Measurements from ENCODE around the gene DNAJC27. TPM values are rescaled to one million over a fixed set of nuclear protein-coding genes. Genes with fewer than 3 reads are reported as not detected.
"Not testable (repeated sequence)": the region's sequence is repeated elsewhere in the genome, so short reads cannot be mapped to it uniquely, and the experiment has no call there.

DNAJC27 gene
- total RNA-seq = 1 to 10 TPM; 3.3 to 3.8 (median 3.5) TPM

DNA sequence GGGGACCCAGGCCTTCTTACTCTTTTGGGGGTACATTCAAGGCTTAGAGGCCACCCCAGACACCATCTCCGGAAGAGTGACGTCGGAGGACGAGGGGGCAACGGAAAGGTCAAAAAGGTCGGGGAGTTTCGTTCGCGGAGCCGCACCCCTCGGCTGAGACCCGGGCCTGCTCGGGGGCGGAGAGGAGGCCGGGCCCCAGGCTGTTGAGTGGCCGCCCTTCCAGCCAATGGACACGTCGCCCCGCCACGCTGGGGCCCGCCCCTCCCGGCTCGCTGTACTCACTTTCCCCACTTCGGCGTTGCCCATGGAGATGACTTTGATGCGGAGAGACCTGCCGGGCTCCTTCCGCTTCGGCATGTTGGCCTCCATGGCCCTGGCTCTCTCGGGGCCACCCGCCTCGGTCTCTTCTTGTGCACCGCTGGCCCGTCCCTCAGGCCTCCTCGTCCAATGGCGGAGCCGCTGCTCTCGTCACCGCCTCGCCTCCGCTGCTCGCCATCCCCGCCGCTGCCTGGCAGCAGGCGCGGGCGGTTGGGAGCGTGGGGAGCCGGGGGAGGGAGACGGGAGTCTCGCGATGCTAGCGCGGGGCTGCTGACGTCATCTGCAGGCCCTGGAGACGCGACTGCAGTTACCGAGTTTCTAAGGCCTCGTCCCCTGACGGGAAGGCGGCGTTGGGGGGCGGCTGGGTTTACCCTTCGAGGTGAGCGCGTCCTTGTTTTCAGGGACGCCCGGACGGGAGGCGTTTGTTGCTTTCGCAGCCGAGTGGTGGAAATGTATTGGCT is at the start of gene DNAJC27:
TSS of gene DNAJC27 (minus strand) at position 420 of the 779 bp plus-strand sequence. CDS start at position 369, 51 bp downstream.
- H3K4me1 Mint-ChIP-seq (ENCODE audit: low read depth) = peaks cover 19% of the 10 kb centered on the region
- peaks cover 5% of the 10 kb centered on the region for H3K36me3 Mint-ChIP-seq (ENCODE audit: insufficient read depth)
- DNase-seq (peak; percentile 98), ATAC-seq (peak; percentile 93 to 94)
- no peaks in the 10 kb centered on the region for H3K27me3 Mint-ChIP-seq (ENCODE audit: low read depth)
- H3K9me3 Mint-ChIP-seq = no peaks in the 10 kb centered on the region
- peak within 1 kb of the TSS; percentile 97 for H3K4me3 Mint-ChIP-seq

GRCh38 chr2:25018681-25019080 is 46.9 kb upstream of the DNAJC27 start:
- H3K4me3 Mint-ChIP-seq = no peak overlapping the region
- no peaks in the 10 kb centered on the region for H3K9me3 Mint-ChIP-seq
- DNase-seq (no peak), ATAC-seq (no peak)
- H3K4me1 Mint-ChIP-seq (ENCODE audit: low read depth) = no peaks in the 10 kb centered on the region
- H3K36me3 Mint-ChIP-seq (ENCODE audit: insufficient read depth) = no peaks in the 10 kb centered on the region
- peaks cover 9% of the 10 kb centered on the region for H3K27me3 Mint-ChIP-seq (ENCODE audit: low read depth)

DNA sequence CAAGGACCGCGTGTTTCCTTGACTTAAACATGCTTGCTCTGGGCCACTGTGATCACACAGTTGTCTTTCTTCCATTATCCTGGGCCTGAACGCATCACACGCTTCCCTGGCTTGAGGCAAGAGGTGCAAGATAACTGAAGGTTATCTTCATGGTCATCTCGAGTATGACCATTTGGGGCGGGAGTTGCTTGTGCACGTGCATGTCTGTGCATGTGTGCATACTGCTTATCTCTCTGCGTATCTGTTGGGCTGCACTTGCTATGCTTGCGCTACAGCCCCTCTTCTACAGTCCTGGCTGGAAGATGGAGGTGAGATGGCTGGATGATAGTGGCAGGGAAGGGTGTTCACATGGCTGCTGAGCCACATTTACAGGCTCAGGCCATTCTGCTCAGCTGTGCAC is 42.9 kb upstream of the DNAJC27 start:
- no peaks in the 10 kb centered on the region for H3K36me3 Mint-ChIP-seq (ENCODE audit: insufficient read depth)
- H3K9me3 Mint-ChIP-seq = no peaks in the 10 kb centered on the region
- H3K4me1 Mint-ChIP-seq (ENCODE audit: low read depth) = no peaks in the 10 kb centered on the region
- no peak overlapping the region for H3K4me3 Mint-ChIP-seq
- no peak for ATAC-seq
- no peaks in the 10 kb centered on the region for H3K27me3 Mint-ChIP-seq (ENCODE audit: low read depth)
- no peak for DNase-seq

- H3K9me3 Mint-ChIP-seq; H3K36me3 Mint-ChIP-seq (ENCODE audit: insufficient read depth); DNase-seq; H3K27me3 Mint-ChIP-seq (ENCODE audit: low read depth); ATAC-seq; H3K4me1 Mint-ChIP-seq (ENCODE audit: low read depth); H3K4me3 Mint-ChIP-seq: not testable (repeated sequence)
These were observed 39.6 kb upstream of the DNAJC27 start for GRCh38 chr2:25011342-25011741.

- Mint-ChIP-seq H3K36me3 (ENCODE audit: insufficient read depth) (no peaks in the 10 kb centered on the region), H3K27me3 (ENCODE audit: low read depth) (no peaks in the 10 kb centered on the region), H3K9me3 (no peaks in the 10 kb centered on the region), H3K4me1 (ENCODE audit: low read depth) (no peaks in the 10 kb centered on the region), H3K4me3 (no peak overlapping the region)
- no peak for ATAC-seq
- no peak for DNase-seq
These were observed 38.2 kb upstream of the DNAJC27 start for GRCh38 chr2:25009954-25010353.

- Mint-ChIP-seq H3K4me1 (ENCODE audit: low read depth) (no peaks in the 10 kb centered on the region), H3K36me3 (ENCODE audit: insufficient read depth) (no peaks in the 10 kb centered on the region), H3K27me3 (ENCODE audit: low read depth) (peaks cover 5% of the 10 kb centered on the region), H3K9me3 (no peaks in the 10 kb centered on the region), H3K4me3 (no peak overlapping the region)
- DNase-seq = no peak
- ATAC-seq = no peak
These were observed 30.3 kb upstream of the DNAJC27 start for GRCh38 chr2:25002066-25002465.

- H3K4me3 Mint-ChIP-seq = no peak overlapping the region
- peaks cover 5% of the 10 kb centered on the region for H3K27me3 Mint-ChIP-seq (ENCODE audit: low read depth)
- DNase-seq (no peak), ATAC-seq (no peak)
- H3K4me1 Mint-ChIP-seq (ENCODE audit: low read depth) = no peaks in the 10 kb centered on the region
- H3K9me3 Mint-ChIP-seq = no peaks in the 10 kb centered on the region
- no peaks in the 10 kb centered on the region for H3K36me3 Mint-ChIP-seq (ENCODE audit: insufficient read depth)
These were observed 29.5 kb upstream of the DNAJC27 start for GRCh38 chr2:25001325-25001637.

DNA sequence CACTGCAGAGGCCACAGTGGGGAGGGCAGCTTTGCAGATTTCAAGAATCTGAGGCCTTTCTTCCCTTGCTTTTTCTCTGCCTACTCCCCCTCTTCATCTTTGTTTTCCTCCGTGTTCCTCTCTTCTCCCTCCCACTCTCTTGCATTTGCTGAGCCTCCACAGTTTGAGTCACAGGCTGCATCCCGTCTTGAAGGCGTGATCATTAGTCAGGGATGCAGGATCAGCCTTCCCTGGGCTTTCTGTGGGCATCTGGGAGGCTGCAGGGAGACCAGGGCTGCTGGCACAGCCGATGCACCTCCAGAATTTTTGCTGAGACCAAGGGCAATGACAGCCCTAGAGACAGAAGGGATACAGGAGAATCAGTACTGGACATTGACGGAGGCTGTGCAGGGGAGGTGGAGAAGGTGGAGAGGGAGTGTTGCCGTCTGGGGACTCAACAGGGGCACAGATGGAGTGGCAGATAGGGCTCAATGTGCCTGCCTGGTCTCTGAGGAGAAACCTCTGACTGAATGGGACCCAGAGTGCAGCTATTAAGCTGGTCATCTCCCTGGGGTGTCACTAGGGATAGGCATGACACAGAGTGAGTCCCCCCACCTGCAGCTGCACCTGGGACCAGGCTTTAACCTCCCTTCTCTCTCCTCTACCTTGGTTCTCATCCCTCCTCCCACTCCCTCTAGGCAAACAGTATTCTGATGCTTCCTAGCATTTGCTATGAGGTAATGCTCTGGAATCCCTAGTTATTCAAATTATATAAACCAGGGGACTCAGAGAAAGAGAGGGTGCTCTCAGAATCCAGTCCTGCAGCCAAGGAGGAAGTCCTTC is 29.0 kb upstream of the DNAJC27 start:
- H3K4me1 Mint-ChIP-seq (ENCODE audit: low read depth) = no peaks in the 10 kb centered on the region
- ATAC-seq = no peak
- no peak for DNase-seq
- H3K9me3 Mint-ChIP-seq = no peaks in the 10 kb centered on the region
- peaks cover 5% of the 10 kb centered on the region for H3K27me3 Mint-ChIP-seq (ENCODE audit: low read depth)
- no peak overlapping the region for H3K4me3 Mint-ChIP-seq
- no peaks in the 10 kb centered on the region for H3K36me3 Mint-ChIP-seq (ENCODE audit: insufficient read depth)

GRCh38 chr2:25000036-25000435 is 28.3 kb upstream of the DNAJC27 start:
- no peak for ATAC-seq

GRCh38 chr2:24999097-24999496 is 27.3 kb upstream of the DNAJC27 start:
- H3K27me3 Mint-ChIP-seq (ENCODE audit: low read depth); H3K4me1 Mint-ChIP-seq (ENCODE audit: low read depth); DNase-seq; ATAC-seq; H3K4me3 Mint-ChIP-seq; H3K9me3 Mint-ChIP-seq; H3K36me3 Mint-ChIP-seq (ENCODE audit: insufficient read depth): not testable (repeated sequence)

More at GRCh38 chr2:25000036-25000435, 28.3 kb upstream of the DNAJC27 start:
- Mint-ChIP-seq H3K36me3 (ENCODE audit: insufficient read depth) (no peaks in the 10 kb centered on the region), H3K4me3 (no peak overlapping the region), H3K27me3 (ENCODE audit: low read depth) (peaks cover 5% of the 10 kb centered on the region), H3K4me1 (ENCODE audit: low read depth) (no peaks in the 10 kb centered on the region), H3K9me3 (no peaks in the 10 kb centered on the region)
- DNase-seq = no peak

DNA sequence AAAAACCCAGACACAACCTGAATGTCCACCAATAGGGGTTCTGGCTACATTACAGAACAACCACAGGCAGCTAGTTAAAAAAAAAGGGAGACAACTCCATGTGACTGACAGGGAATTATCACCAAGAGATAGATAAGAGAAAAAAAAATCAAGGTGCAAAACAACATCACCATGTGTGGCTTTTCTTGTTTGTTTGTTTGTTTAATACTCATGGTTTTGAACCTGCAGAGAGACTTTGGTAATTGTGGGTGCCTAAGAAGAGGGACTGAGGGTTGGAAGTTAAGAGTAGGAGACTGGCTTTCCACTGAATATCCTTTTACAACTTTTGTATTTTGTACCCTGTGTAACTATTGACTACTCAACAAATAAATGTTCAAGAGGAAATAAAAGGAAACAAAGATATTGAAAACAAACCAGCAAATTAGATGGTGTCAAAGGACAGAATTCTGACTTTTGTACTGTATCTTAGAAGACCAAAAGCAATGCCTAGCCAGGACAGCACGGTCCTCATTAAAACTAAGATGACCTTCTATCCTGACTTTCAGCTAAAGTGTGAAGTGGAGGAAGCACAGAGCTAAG is 22.5 kb upstream of the DNAJC27 start:
- DNase-seq = no peak
- H3K4me1 Mint-ChIP-seq (ENCODE audit: low read depth) = no peaks in the 10 kb centered on the region
- no peak overlapping the region for H3K4me3 Mint-ChIP-seq
- no peaks in the 10 kb centered on the region for H3K36me3 Mint-ChIP-seq (ENCODE audit: insufficient read depth)
- peaks cover 20% of the 10 kb centered on the region for H3K27me3 Mint-ChIP-seq (ENCODE audit: low read depth)
- no peaks in the 10 kb centered on the region for H3K9me3 Mint-ChIP-seq
- no peak for ATAC-seq

GRCh38 chr2:24993406-24994145 is 21.8 kb upstream of the DNAJC27 start:
- ATAC-seq (no peak), DNase-seq (no peak)
- Mint-ChIP-seq H3K4me1 (ENCODE audit: low read depth) (no peaks in the 10 kb centered on the region), H3K36me3 (ENCODE audit: insufficient read depth) (no peaks in the 10 kb centered on the region), H3K9me3 (no peaks in the 10 kb centered on the region), H3K27me3 (ENCODE audit: low read depth) (peaks cover 20% of the 10 kb centered on the region), H3K4me3 (no peak overlapping the region)

- ATAC-seq (no peak), DNase-seq (no peak)
- H3K4me1 Mint-ChIP-seq (ENCODE audit: low read depth) = no peaks in the 10 kb centered on the region
- H3K36me3 Mint-ChIP-seq (ENCODE audit: insufficient read depth) = no peaks in the 10 kb centered on the region
- peaks cover 15% of the 10 kb centered on the region for H3K27me3 Mint-ChIP-seq (ENCODE audit: low read depth)
- H3K9me3 Mint-ChIP-seq = no peaks in the 10 kb centered on the region
- no peak overlapping the region for H3K4me3 Mint-ChIP-seq
These were observed 14.6 kb upstream of the DNAJC27 start for GRCh38 chr2:24986372-24986771.

- H3K36me3 Mint-ChIP-seq (ENCODE audit: insufficient read depth) = peaks cover 1% of the 10 kb centered on the region
- H3K9me3 Mint-ChIP-seq = no peaks in the 10 kb centered on the region
- ATAC-seq (no peak), DNase-seq (no peak)
- H3K4me1 Mint-ChIP-seq (ENCODE audit: low read depth) = no peaks in the 10 kb centered on the region
- peaks cover 10% of the 10 kb centered on the region for H3K27me3 Mint-ChIP-seq (ENCODE audit: low read depth)
- H3K4me3 Mint-ChIP-seq = no peak overlapping the region
These were observed 13.8 kb upstream of the DNAJC27 start for GRCh38 chr2:24985511-24985910.

Measured in activated T-cell treated with anti-CD3 and anti-CD28 coated beads, Interleukin-2, amount 50 U/mL, for 4 hours (primary cell).